Fibroblast of pulmonary artery (primary cell): Measurements from ENCODE around the gene PRR36.
"Not testable (repeated sequence)": the region's sequence is repeated elsewhere in the genome, so short reads cannot be mapped to it uniquely, and the experiment has no call there.

Source experiments
- DNase-seq: peaks from one replicate; pipeline ENCODE4 v3.0.0-alpha.2; 2010; ENCODE audit warnings: low read depth
- H3K4me3 ChIP-seq: replicated peaks from 2 replicates; pipeline ENCODE4 v1.5.1; 2011; ENCODE audit warnings: low read depth, mild to moderate bottlenecking, control low read depth, low read length, moderate library complexity
- TF ChIP-seq, protein P1 (sequence below): IDR thresholded peaks from 2 replicates; pipeline ENCODE4 v1.5.1; 2011; ENCODE audit warnings: mild to moderate bottlenecking, control low read depth, low read length, inconsistent platforms; ENCODE audit errors: missing control alignments

The PRR36 gene

DNA sequence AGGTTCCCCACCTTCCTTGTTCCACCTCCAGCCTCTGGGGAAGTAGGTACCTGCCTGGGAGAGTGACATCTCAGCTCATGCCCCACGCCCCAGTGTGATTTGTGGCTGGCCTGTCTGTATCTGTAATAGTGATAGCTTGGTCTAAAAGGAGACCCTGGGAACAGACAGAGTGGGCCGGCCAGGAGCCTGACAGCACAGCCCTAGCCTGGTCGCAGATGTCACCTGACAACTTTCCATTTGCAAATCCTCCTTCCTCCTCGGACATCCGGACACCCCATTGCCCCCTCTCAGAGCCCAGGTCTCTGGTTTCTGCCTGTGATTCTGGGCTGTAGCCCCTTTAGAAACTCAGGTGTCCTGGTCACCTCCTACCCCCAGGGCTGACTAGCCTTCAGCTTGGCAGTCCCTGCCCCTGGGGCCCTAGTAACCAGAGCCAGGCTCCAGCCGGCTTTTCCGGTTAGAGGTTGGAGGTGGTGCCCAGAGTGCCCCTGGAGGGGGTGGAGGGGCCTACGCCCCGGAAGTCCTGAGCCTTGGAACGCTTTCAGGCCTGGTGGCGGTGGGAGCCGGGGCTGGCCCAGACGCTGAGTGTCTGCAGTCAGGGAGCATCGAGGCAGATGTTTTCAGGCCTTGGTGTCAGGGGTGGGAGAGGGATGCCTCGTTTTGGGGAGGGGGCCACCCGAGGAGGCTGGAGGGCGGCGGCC, 20.6 kb upstream of the PRR36 start:
- no peak overlapping the region for H3K4me3 ChIP-seq
- TF ChIP-seq, protein P1, sequence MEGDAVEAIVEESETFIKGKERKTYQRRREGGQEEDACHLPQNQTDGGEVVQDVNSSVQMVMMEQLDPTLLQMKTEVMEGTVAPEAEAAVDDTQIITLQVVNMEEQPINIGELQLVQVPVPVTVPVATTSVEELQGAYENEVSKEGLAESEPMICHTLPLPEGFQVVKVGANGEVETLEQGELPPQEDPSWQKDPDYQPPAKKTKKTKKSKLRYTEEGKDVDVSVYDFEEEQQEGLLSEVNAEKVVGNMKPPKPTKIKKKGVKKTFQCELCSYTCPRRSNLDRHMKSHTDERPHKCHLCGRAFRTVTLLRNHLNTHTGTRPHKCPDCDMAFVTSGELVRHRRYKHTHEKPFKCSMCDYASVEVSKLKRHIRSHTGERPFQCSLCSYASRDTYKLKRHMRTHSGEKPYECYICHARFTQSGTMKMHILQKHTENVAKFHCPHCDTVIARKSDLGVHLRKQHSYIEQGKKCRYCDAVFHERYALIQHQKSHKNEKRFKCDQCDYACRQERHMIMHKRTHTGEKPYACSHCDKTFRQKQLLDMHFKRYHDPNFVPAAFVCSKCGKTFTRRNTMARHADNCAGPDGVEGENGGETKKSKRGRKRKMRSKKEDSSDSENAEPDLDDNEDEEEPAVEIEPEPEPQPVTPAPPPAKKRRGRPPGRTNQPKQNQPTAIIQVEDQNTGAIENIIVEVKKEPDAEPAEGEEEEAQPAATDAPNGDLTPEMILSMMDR: no peak
- DNase-seq: no peak

DNA sequence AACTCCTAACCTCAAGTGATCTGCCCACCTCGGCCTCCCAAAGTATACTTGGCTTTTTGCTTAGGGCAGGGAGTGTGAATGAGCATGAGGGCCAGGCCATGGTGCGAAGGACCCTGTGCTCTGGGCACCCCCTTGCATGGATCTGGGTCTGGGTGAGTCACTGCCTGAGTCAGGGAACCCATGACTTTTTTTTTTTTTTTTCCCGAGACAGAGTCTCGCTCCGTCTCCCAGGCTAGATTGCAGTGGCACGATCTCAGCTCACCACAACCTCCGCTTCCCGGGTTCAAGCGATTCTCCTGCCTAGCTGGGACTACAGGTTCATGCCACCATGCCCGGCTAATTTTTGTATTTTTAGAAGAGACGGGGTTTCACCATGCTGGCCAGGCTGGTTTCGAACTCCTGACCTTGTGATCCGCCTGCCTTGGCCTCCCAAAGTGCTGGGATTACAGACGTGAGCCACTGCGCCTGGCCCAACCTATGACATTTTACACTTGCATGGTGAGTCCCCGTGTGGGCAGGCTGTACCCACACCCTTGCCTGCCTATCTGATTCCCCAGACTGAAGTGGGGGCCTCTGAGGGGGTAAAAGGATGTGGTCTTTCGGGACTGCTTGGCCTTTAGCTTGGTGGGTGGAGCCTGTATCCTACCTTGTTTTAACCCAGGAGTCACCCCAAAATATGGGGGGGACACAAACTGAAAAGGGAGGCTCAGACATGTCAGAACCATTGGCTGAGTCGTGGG, 19.3 kb upstream of the PRR36 start:
- not testable (repeated sequence) for DNase-seq, H3K4me3 ChIP-seq

DNA sequence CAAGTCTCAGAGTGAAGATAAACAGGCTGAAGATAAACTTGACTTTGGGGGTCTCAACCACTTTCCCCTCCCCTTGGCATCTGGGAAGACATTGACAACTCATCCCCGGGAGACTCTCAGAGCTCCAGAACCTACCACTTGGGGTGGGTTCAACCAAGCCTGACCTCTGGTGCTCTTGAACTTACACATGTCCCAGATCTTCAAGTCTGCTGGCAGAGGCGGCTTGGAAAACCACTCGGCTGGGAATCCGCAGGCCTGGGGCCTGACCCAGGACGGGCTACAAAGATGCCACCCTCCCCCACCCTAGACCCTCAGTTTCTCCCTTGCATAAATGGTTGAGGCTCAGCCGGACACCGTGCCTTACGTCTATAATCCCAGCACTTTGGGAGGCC, 14.6 kb upstream of the PRR36 start:
- peak overlapping the region; percentile 70 for H3K4me3 ChIP-seq
- TF ChIP-seq, protein P1: no peak
- no peak for DNase-seq

DNA sequence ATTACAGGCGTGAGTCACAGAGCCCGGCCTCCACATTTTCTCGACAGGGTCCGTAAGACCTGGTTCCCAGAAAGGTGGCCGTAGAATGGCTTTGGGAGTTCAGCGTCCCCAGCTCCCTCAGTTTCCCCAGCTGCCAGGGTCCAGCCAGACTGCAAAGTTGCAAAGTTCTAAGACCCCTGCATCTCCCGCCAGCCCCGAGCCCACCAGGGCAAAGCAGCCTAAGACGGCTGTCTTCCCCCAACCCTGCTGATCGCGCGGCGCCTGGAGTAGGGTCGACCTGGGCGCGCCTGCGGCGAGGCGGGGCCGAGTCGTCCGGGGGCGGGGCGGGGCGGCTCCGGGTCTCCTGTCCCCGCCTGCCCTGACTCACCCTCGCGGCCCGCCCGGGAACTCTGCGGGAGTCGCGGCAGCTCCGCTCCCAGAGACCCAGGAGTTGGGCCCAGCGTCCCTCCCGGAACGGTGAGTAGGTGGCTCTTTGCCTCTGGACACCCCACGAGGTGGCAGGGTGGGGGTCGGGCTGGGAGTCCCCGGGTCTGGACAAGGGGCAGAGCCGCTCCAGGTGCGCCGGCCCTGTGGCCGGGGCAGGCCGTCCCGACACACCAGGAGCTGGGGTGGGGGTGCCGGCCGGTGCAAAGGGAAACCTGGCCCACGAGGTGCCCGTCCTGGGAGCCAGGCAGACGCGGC, 14.1 kb upstream of the PRR36 start, which contains the start of gene LRRC8E:
LRRC8E (plus strand) TSS at position 366 of the 681 bp plus-strand sequence. CDS start 7,094 bp downstream, outside the sequence.
- DNase-seq: peak; percentile 53
- H3K4me3 ChIP-seq: peak within 1 kb of the TSS; percentile 70
- TF ChIP-seq, protein P1: no peak

DNA sequence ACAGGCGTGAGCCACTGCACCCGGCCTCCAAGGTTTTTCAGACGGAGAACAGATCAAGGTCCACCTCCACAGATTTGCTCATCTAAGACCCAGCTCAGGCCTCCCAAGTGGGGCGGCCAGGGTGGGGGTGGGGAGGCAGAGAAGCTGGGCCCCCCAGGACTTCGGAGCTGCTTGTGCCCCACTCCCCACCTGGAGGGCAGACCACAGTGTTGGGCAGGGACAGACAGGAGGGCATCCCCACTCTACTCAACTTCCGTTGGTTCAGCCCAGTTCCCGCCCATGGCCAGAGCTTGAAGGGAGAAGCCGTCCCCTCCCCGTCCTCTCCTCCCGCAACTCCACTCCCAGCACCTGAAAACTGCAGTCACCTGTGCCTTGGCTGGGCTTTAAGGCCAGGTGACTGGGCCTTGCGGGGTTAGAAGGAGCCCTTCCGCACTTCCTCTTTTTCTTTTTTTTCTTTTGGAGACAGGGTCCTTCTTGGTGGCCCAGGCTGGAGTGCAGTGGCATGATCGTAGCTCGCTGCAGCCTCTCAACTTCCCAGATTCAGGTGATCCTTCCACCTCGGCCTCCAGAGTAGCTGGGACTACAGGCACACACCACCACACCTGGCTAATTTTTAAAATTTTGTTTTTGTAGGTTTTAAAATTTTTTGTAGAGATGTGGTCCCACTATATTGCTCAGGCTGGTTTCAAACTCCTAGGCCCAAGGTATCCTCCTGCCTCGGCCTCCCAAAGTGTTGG, 13.4 kb upstream of the PRR36 start:
- DNase-seq: no peak
- H3K4me3 ChIP-seq: no peak overlapping the region
- TF ChIP-seq, protein P1: no peak

DNA sequence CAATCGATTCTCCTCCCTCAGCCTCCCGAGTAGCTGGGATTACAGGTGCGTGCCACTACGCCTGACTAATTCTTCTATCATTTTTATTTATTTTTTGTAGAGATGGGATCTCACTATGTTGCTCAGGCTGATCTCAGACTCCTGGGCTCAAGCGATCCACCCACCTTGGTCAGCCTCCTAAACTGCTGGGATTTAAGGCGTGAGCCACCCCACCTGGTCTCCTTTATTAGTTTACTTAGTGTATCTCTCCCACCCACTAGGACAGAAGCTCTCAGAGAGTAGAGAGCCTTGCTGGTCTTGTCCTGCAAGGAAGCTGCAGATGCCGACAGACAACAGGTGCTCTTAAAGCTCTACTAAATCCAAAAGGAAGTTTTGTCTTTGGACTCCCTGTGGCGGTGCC, 11.6 kb upstream of the PRR36 start:
- TF ChIP-seq, protein P1: no peak
- no peak for DNase-seq
- no peak overlapping the region for H3K4me3 ChIP-seq
